ENCODE results near the gene NR2F1. TPM values are rescaled to one million over a fixed set of nuclear protein-coding genes. Genes with fewer than 3 reads are reported as not detected.
A peak's percentile ranks its signal among the peaks of the same experiment; 100 is the strongest.

NR2F1 gene
- total RNA-seq, 2 experiments from 2014 or later = not detected

DNA sequence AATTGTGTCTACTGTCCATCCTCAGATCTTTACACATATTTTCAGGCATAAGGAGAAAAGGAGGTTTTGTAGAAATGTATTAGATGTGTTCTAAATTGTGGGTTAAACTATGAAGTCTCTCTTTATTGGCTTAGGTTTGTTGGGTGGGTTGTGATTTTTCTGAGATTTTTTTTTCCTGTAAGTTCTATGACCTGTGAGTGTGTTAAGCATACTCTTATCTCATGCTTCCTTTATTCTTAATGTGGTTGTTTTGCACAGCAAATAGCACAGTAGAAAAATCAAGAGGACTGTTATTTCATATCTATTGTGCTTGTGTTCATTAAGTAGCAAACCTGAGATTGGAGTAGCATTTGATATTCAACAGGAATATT, 23.3 kb downstream of the NR2F1 start:
- intact Hi-C loops (cut with micrococcal nuclease; ENCODE audit: unreplicated experiment) = no loop called here
- no peaks in the 10 kb centered on the region for H3K4me1 ChIP-seq (ENCODE audit: insufficient read depth, low read length, poor library complexity, severe bottlenecking)
- no peaks in the 10 kb centered on the region for H4K20me1 ChIP-seq (ENCODE audit: insufficient read depth, low read length)
- no peaks in the 10 kb centered on the region for H3K36me3 ChIP-seq (ENCODE audit: insufficient read depth, low read length)
- no peak overlapping the region for H2AFZ ChIP-seq (ENCODE audit: low read length)
- no peaks in the 10 kb centered on the region for H3K9me2 ChIP-seq (ENCODE audit: insufficient read depth, low read length)
- H3K4me2 ChIP-seq (ENCODE audit: low read length) = no peak overlapping the region
- no peak for TF ChIP-seq EZH2phosphoT487 (IDR thresholded peaks at IDR 0.05; ENCODE audit: borderline replicate concordance, low read depth, low read length)
- no peak for TF ChIP-seq CTCF (conservative IDR thresholded peaks at IDR 0.05; ENCODE audit: low read length)
- H3K4me3 ChIP-seq (ENCODE audit: low read depth, low read length, poor library complexity, severe bottlenecking) = no peak overlapping the region
- ChIA-PET POLR2A (interaction anchor here (0.7 kb wide), 1 partner anchor 184 kb away, joined by 3 read pairs; no protein-coding TSS in a partner anchor), CTCF (ENCODE audit: unreplicated experiment) (no interaction called here)
- no peak for DNase-seq (ENCODE audit: low spot score)
- no TSS peak for BruUV-seq (replicated peaks)
- H3K27ac ChIP-seq (ENCODE audit: low read depth, low read length, poor library complexity, severe bottlenecking) = no peak overlapping the region
- H3K9me3 ChIP-seq (ENCODE audit: low read length) = no peaks in the 10 kb centered on the region
- H3K79me2 ChIP-seq (ENCODE audit: insufficient read depth, low read depth, low read length) = no peaks in the 10 kb centered on the region

GRCh38 chr5:93607367-93608258, 24.6 kb downstream of the NR2F1 start:
- H3K79me2 ChIP-seq (ENCODE audit: insufficient read depth, low read depth, low read length) = no peaks in the 10 kb centered on the region
- TF ChIP-seq CTCF (conservative IDR thresholded peaks at IDR 0.05; ENCODE audit: low read length) (peak; percentile 76), EZH2phosphoT487 (IDR thresholded peaks at IDR 0.05; ENCODE audit: borderline replicate concordance, low read depth, low read length) (no peak)
- BruUV-seq (replicated peaks) = no TSS peak
- intact Hi-C loops (cut with micrococcal nuclease; ENCODE audit: unreplicated experiment) = no loop called here
- ChIA-PET CTCF (ENCODE audit: unreplicated experiment) (no interaction called here), POLR2A (interaction anchor here (0.7 kb wide), 2 partner anchors 12 to 186 kb away, joined by 3 read pairs; no protein-coding TSS in a partner anchor)
- H3K27ac ChIP-seq (ENCODE audit: low read depth, low read length, poor library complexity, severe bottlenecking) = no peak overlapping the region
- no peaks in the 10 kb centered on the region for H3K9me3 ChIP-seq (ENCODE audit: low read length)
- H3K4me1 ChIP-seq (ENCODE audit: insufficient read depth, low read length, poor library complexity, severe bottlenecking) = no peaks in the 10 kb centered on the region
- no peak overlapping the region for H3K4me3 ChIP-seq (ENCODE audit: low read depth, low read length, poor library complexity, severe bottlenecking)
- no peaks in the 10 kb centered on the region for H3K9me2 ChIP-seq (ENCODE audit: insufficient read depth, low read length)
- no peaks in the 10 kb centered on the region for H4K20me1 ChIP-seq (ENCODE audit: insufficient read depth, low read length)
- no peak overlapping the region for H2AFZ ChIP-seq (ENCODE audit: low read length)
- peak; percentile 34 for DNase-seq (ENCODE audit: low spot score)
- no peaks in the 10 kb centered on the region for H3K36me3 ChIP-seq (ENCODE audit: insufficient read depth, low read length)
- H3K4me2 ChIP-seq (ENCODE audit: low read length) = peak overlapping the region; percentile 19; the same call in 1 of the 2 replicates

GRCh38 chr5:93608855-93609254, 25.8 kb downstream of the NR2F1 start:
- CTCF ChIA-PET (ENCODE audit: unreplicated experiment) = no interaction called here
- H4K20me1 ChIP-seq (ENCODE audit: insufficient read depth, low read length) = no peaks in the 10 kb centered on the region
- H3K9me3 ChIP-seq (ENCODE audit: low read length) = no peaks in the 10 kb centered on the region
- no peak overlapping the region for H2AFZ ChIP-seq (ENCODE audit: low read length)
- no peak for TF ChIP-seq EZH2phosphoT487 (IDR thresholded peaks at IDR 0.05; ENCODE audit: borderline replicate concordance, low read depth, low read length)
- TF ChIP-seq CTCF (conservative IDR thresholded peaks at IDR 0.05; ENCODE audit: low read length) = no peak
- no peaks in the 10 kb centered on the region for H3K79me2 ChIP-seq (ENCODE audit: insufficient read depth, low read depth, low read length)
- BruUV-seq (replicated peaks) = no TSS peak
- no peak overlapping the region for H3K27ac ChIP-seq (ENCODE audit: low read depth, low read length, poor library complexity, severe bottlenecking)
- no peaks in the 10 kb centered on the region for H3K9me2 ChIP-seq (ENCODE audit: insufficient read depth, low read length)
- no peak for DNase-seq (ENCODE audit: low spot score)
- no peak overlapping the region for H3K4me2 ChIP-seq (ENCODE audit: low read length)
- POLR2A ChIA-PET = no interaction called here
- no peak overlapping the region for H3K4me3 ChIP-seq (ENCODE audit: low read depth, low read length, poor library complexity, severe bottlenecking)
- no peaks in the 10 kb centered on the region for H3K4me1 ChIP-seq (ENCODE audit: insufficient read depth, low read length, poor library complexity, severe bottlenecking)
- intact Hi-C loops (cut with micrococcal nuclease; ENCODE audit: unreplicated experiment) = no loop called here
- H3K36me3 ChIP-seq (ENCODE audit: insufficient read depth, low read length) = no peaks in the 10 kb centered on the region
